Measurements from ENCODE around the gene HPSE2.

Gene HPSE2

GRCh38 chr10:98478430-98479222 lies 757.0 kb downstream of the HPSE2 start:
- DNase-seq (ENCODE audit: insufficient read length, low spot score) (no peak), FAIRE-seq (no peak)
- no peak for TF ChIP-seq POLR2A (IDR thresholded peaks at IDR 0.05; ENCODE audit: low read depth, low read length)

DNA sequence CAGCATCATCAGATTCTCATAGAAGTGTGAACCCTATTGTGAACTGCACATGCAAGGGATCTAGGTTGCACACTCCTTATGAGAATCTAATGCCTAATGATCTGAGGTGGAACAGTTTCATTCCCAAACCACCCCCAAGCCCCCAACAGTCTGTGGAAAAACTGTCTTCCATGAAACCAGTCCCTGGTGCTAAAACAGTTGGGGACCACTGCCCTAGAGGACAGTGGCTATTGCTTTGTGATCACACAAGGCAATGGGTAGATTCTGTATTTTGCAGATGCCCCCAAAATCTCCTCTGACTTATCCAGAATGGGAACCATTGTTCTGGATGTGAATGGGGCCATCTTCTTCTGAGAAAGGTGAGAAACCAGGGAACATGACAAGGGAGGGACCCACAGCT lies 757.8 kb downstream of the HPSE2 start:
- TF ChIP-seq POLR2A (IDR thresholded peaks at IDR 0.05; ENCODE audit: low read depth, low read length) = no peak
- DNase-seq (ENCODE audit: insufficient read length, low spot score) (no peak), FAIRE-seq (no peak)

DNA sequence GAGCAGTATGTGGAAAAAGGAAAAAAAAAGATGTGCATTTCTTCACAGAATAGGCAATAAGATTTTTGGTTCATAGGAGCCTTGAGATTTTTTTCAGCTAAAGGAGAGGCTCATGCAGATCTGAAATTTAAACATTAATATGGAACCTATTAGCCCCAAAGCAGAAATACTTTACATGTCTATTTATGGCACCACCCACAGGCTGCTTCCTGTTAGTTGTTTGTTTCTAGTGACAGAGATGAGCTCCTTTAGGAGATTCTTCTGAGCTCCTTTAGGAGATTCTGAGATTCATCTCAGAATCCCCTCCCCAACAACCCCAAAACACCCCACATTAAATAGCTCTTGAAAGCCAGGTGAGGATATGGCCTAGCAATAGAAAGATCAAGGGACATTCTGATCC lies 761.0 kb downstream of the HPSE2 start:
- no peak for TF ChIP-seq POLR2A (IDR thresholded peaks at IDR 0.05; ENCODE audit: low read depth, low read length)
- DNase-seq (ENCODE audit: insufficient read length, low spot score) (no peak), FAIRE-seq (no peak)

DNA sequence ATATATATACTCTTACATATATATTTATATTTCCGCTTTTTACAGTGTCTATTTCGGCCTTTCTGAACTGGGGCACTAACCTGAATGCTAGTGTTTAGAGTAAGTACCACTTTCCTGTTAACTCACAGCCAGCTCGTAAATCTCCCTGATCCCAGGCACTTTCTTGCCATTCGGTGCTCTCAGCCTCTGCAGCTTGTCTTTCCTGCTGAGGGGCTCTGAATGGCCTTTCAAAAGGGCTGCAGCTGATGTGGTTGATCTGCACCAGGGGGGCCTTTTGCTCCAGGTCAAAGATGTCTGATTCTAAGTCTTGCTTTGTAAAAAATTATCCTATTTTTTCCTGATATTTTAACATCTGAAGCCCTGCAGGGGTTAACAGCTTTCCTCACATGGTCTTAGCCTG lies 763.5 kb downstream of the HPSE2 start:
- FAIRE-seq (no peak), DNase-seq (ENCODE audit: insufficient read length, low spot score) (no peak)
- no peak for TF ChIP-seq POLR2A (IDR thresholded peaks at IDR 0.05; ENCODE audit: low read depth, low read length)

- FAIRE-seq (no peak), DNase-seq (ENCODE audit: insufficient read length, low spot score) (no peak)
- no peak for TF ChIP-seq POLR2A (IDR thresholded peaks at IDR 0.05; ENCODE audit: low read depth, low read length)
Measured at GRCh38 chr10:98470850-98471249, 764.8 kb downstream of the HPSE2 start.

DNA sequence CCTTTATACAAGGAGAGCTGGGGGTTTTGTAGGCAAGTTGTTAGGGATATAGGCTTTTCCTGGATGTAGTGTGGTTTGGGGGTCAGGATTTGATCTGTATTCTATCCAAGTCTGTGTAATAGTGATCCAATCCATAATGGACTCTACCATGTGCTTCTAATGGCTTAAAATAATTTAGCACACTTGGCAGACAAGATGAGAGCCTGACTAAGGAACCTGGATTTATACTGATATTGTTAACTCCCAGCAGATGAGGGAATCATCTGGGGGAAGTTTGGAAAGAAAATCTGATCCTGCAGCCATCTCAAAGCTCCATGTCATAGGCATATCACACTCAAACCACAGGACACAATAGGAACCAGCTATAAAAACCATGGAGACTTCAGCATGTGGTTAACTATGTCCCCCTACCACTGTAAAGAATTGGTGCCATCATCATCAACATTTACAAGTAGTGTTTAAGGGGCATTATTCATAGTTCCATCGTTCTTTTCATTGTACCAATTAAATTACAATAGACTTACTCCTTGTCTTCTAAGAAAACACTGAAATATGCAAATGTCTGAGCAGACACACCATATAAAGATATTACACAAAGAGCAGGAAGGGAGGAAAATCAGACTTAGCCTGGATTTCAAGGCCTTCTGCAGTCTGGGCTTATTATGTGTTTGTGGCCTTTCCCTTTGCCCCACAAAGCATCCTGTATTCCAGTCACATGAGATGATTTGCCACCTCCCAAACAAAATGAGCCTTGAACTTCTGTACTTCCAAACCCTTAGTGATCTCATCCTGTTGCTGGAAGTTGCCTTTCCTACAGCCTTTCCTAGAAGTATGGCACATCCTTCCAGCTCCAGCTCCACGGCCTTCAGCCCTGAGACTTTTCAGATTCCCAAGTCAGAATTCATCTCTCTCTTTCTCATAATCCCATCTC lies 766.4 kb downstream of the HPSE2 start:
- TF ChIP-seq POLR2A (IDR thresholded peaks at IDR 0.05; ENCODE audit: low read depth, low read length) = no peak
- DNase-seq (ENCODE audit: insufficient read length, low spot score) = no peak
- no peak for FAIRE-seq

DNA sequence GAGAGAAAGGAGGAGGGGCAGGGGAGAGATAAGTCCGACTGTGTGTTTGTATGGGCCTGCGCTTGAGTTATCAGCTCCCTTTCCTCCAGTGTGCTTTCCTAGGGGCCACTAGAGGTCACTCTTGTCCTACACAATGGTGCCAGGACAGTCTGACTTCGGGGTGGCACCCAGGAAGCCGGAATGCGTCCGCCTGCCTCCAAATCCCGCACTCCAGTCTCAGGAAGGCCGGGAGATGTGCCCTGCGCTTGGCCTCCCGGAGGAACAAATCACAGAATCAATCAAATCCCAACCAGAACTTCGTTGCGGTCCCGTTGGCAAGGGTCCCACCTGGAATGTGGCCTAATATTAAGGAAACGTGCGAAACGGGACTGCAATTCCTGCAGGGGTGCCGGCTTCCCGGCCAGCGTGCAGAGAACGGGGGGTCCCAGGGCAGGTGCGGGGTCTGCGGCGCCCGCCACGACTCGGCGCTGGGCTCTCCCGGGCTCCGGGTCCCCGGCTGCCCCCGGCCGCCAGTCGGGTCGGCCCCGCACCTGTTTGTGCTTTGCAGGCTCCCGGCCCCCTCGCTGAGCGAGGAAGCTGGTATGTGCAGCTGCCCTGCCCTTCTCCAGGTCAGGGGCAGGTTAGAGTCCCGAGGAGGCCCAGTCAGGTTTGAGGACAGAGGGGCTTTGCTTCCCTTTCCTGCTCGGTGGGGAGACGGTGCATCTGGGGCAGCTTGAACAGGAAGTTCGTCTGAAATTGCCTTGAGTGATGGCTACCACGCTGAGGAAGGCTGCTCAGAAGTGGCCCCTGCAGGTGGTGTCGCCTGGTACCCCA lies 767.9 kb downstream of the HPSE2 start:
- TF ChIP-seq POLR2A (IDR thresholded peaks at IDR 0.05; ENCODE audit: low read depth, low read length) = 0 out of 2 replicates have a peak, but pooled peaks have one; percentile 14
- FAIRE-seq (no peak), DNase-seq (ENCODE audit: insufficient read length, low spot score) (peak; percentile 83)

DNA sequence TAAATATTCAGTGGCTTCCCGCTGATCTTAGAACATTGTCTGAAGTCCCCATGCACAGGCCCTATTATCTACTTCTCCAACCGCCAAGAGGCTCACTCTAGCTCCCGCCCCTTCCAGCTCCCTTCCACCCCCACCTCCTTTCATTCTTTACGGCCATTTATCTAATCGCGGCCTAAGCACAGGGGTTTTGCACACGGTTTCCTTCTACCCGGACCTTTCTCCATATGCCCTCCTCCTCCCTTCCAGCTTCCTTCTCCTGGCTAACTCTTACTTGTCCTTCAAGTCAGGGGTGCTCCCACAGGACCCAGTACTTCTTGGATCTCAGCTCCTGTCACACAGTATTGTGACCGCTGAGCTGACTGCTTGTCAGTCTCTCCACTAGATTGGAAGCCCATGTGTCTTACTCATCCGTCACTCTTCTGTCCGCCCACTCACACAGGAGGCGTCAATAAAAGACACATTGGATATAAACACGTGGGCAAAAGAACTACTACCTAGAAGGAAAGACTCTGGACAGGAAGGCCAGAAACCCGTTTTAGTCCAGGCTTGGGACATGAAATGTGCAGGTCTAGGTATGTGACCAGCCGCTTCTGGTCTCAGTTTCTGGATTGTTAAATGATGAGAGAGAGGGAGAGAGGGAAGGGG lies 768.7 kb downstream of the HPSE2 start:
- FAIRE-seq (no peak), DNase-seq (ENCODE audit: insufficient read length, low spot score) (no peak)
- no peak for TF ChIP-seq POLR2A (IDR thresholded peaks at IDR 0.05; ENCODE audit: low read depth, low read length)

DNA sequence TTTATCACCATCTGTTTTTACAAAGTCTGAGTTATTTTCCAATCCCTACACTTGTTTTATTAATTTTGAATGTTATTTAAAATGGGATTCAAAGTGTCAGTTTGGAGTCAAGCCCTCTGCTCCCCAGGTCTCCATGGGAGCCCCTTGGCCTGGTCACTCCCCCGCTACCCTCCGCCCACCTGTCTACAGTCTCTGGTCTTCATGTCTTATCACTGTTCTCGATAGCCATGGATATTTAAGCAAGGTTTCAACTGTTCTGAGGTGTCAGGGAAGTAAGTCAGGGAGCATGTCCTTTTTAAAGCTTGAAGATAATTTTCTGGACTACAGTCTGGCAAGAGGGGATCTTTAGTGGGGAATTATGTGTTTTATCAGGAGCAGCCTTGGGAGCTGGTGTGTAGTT lies 769.8 kb downstream of the HPSE2 start:
- DNase-seq (ENCODE audit: insufficient read length, low spot score) = no peak
- no peak for FAIRE-seq
- no peak for TF ChIP-seq POLR2A (IDR thresholded peaks at IDR 0.05; ENCODE audit: low read depth, low read length)

- TF ChIP-seq POLR2A (IDR thresholded peaks at IDR 0.05; ENCODE audit: low read depth, low read length) = no peak
- no peak for DNase-seq (ENCODE audit: insufficient read length, low spot score)
- no peak for FAIRE-seq
Measured at GRCh38 chr10:98463976-98464754, 771.5 kb downstream of the HPSE2 start.

DNA sequence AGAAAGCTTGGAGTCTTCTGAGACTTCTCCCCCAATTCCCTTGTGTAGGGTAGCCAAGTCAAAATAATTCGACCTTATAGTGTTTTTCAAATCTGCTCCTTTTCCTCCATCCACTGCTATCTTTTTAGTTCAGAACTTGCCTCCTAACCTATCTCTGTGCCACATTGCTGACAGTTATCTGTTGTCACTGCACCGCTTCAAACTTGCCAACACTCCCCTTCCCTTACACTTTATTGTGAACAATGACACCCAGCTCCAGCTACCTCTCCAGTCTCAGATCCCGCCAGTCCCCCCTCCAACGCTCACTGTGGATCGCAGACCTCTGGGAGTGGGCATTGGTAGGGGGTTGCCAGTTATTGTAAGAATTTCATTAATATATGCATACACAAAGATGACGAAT lies 772.6 kb downstream of the HPSE2 start:
- DNase-seq (ENCODE audit: insufficient read length, low spot score) = no peak
- FAIRE-seq = no peak
- TF ChIP-seq POLR2A (IDR thresholded peaks at IDR 0.05; ENCODE audit: low read depth, low read length) = no peak

DNA sequence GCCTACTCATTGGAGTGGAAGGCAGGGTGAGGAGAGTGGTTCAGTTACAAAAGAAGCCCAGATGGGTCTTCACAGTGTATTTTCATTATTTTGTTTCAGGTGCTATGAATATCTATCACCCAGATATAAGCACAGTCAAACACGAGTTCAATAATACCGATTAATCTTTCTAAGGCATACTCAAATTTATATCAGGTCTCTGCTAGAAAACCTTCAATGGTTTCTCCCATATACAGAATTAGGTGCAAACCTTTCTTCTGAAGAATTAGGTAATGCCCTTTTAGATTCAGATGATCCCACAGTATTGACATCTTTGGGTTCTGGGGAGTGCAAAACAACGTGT lies 774.2 kb downstream of the HPSE2 start:
- DNase-seq (ENCODE audit: insufficient read length, low spot score) (no peak), FAIRE-seq (no peak)
- TF ChIP-seq POLR2A (IDR thresholded peaks at IDR 0.05; ENCODE audit: low read depth, low read length) = no peak

All from H54 (cell line).